NB4 (cell line): ENCODE results near the gene HERC3.

ENCODE experiments used
- CTCF ChIP-seq: IDR thresholded peaks from one replicate; pipeline ENCODE4 v1.5.1; 2012; ENCODE audit warnings: low read depth, low read length
- MAX ChIP-seq: IDR thresholded peaks from 2 replicates; pipeline ENCODE4 v1.6.1; 2011; ENCODE audit warnings: low read depth, low read length
- MYC ChIP-seq: IDR thresholded peaks from 2 replicates; pipeline ENCODE4 v1.6.1; 2011; ENCODE audit warnings: low read depth, low read length
- POLR2A ChIP-seq: IDR thresholded peaks from 2 replicates; pipeline ENCODE4 v1.6.1; 2011; ENCODE audit warnings: mild to moderate bottlenecking; ENCODE audit not compliant: insufficient read length; ENCODE audit errors: extremely low read depth

- TF ChIP-seq CTCF, result no peak
- no peak for TF ChIP-seq POLR2A
- no peak for TF ChIP-seq MAX
- TF ChIP-seq MYC, result no peak
Measured at GRCh38 chr4:88599298-88599697, 7.0 kb downstream of the HERC3 start.
